ENCODE results near the gene CACNA1G.

- no peak for TF ChIP-seq GATA2 (IDR thresholded peaks at IDR 0.05; ENCODE audit: low read depth, low read length)
- no peak for TF ChIP-seq GATA3 (IDR thresholded peaks at IDR 0.05; ENCODE audit: low read depth, low read length)
These were observed 78.6 kb downstream of the CACNA1G start for GRCh38 chr17:50638966-50639713.

All from SH-SY5Y (cell line).